ENCODE results near the gene CARM1. TPM values are rescaled to one million over a fixed set of nuclear protein-coding genes. Genes with fewer than 3 reads are reported as not detected.

CARM1 gene
- total and polyA plus RNA-seq, 3 experiments from 2014 or later, result 0.51 to 71.3 (median 69.2) TPM

DNA sequence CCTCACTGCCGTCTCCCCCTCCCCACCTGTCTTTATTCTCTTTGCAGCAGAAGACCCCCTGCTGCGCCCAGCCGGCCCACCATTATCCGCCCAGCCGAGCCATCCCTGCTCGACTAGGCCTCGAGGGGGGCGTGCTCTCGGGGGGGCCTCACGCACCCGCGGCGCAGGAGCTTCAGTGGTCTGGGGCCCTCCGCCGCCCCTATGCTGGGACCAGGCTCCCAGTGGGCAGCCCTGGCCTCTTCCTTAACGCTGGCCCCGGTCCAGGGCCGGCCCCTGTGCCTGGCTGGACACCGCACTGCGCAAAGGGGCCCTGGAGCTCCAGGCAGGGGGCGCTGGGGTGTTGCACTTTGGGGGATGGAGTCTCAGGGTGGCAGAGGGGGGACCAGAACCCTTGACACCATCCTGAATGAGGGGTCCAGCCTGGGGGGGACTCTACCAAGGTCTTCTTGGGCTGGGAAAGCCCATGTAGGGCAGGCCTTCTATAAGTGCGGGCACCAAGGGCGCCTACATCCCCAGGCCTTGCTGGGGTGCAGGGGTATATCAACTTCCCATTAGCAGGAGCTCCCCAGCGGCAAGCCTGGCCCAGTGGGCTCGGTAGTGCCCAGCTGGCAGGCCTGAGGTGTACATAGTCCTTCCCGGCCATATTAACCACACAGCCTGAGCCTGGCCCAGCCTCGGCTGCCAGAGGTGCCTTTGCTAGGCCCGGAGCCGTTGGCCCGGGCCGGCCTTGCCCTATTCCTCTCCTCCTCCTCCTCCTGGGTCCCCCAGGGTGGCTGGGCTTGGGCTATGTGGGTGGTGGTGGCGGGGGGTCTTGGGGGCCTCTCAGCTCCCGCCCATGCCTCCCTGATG lies 40.2 kb upstream of the CARM1 start:
- DNase-seq, result no peak
- Mint-ChIP-seq H3K9me3 (peaks cover 0 to under 1% (median 0%) of the 10 kb centered on the region in 5 donors), H3K4me1 (peaks cover 6 to 9% (median 8%) of the 10 kb centered on the region in 3 donors), H3K36me3 (peaks cover under 1 to 71% (median 2%) of the 10 kb centered on the region in 3 donors), H3K27me3 (peaks cover 0 to 4% of the 10 kb centered on the region in 2 donors), H3K4me3 (no peak overlapping the region), H3K27ac (peak overlapping the region in 1 of 8 donors; percentile 14)
- Histone ChIP-seq H3K36me3 (ENCODE audit: insufficient read depth, low read length) (peaks cover 17% of the 10 kb centered on the region), H3K4me3 (ENCODE audit: low read length) (no peak overlapping the region), H3K4me1 (ENCODE audit: insufficient read depth, low read length) (no peaks in the 10 kb centered on the region), H3K27ac (ENCODE audit: low read depth, low read length) (no peak overlapping the region), H3K9me3 (ENCODE audit: low read length) (no peaks in the 10 kb centered on the region), H3K27me3 (ENCODE audit: insufficient read depth, low read length, poor library complexity, severe bottlenecking) (no peaks in the 10 kb centered on the region)
- POLR2A ChIA-PET, result no interaction called here
- CTCF ChIA-PET, result interaction anchor here (1.6 kb wide), 1 partner anchor 10 kb away, joined by 4 read pairs; no protein-coding TSS in a partner anchor

DNA sequence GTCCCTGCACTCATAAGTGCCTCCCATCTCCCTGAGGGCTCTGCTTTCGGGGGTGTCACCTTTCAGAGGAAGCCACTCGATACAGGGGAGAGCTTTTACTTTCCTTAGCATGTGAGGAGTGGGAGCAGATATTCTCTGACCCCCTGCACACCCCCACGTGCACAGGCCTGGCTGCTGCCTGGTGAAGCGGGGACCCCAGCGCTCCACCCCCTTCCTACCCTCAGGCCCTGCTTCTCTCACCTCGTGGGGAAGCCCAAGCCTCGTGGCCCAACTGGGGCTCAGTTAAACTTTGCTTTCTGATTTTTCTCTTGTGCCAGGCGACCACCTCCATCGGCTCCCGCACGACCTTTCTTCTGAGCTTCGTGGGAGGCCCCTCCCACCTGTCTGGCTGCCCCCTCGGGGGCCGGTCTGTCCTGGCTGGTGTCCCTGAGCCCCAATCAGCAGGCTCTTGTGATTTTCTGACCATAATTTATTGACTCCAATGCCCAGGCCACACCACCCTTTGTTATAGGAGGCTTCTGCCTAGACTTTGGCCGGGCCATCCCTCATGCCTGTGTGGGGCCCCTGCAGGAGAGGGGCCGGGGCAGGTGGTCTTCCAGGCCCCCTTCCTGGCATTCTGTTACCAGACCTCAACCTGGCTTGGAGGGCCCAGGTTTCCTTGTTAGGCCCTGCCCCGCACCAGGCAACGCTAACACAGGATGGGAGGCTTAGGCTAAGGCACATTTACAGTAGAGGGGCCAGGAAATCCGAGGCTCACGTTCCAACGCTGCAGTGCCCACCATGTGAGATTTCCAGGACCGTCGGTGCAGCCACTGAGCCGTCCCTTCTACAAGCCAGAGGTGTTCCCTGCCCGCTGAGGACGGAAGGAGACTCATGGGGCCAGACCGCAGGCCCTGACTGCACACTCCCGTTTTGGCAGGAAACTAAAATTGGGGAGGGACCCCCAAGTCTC lies 39.1 kb upstream of the CARM1 start:
- Histone ChIP-seq H3K9me3 (ENCODE audit: low read length) (no peaks in the 10 kb centered on the region), H3K4me3 (ENCODE audit: low read length) (no peak overlapping the region), H3K4me1 (ENCODE audit: insufficient read depth, low read length) (peaks cover 7% of the 10 kb centered on the region), H3K36me3 (ENCODE audit: insufficient read depth, low read length) (peaks cover 10% of the 10 kb centered on the region), H3K27ac (ENCODE audit: low read depth, low read length) (no peak overlapping the region), H3K27me3 (ENCODE audit: insufficient read depth, low read length, poor library complexity, severe bottlenecking) (no peaks in the 10 kb centered on the region)
- Mint-ChIP-seq H3K9me3 (peaks cover 0 to 9% (median 4%) of the 10 kb centered on the region in 5 donors), H3K4me3 (no peak overlapping the region), H3K4me1 (peaks cover 14 to 20% (median 15%) of the 10 kb centered on the region in 3 donors), H3K27ac (peak overlapping the region in 3 of 8 donors; percentile 45 to 87 (median 47)), H3K36me3 (peaks cover 2 to 65% (median 5%) of the 10 kb centered on the region in 3 donors), H3K27me3 (peaks cover 0 to 8% of the 10 kb centered on the region in 2 donors)
- CTCF ChIA-PET, result interaction anchor here (0.9 to 1.6 kb wide), 2 partner anchors 11 to 115 kb away, joined by 4 read pairs; no protein-coding TSS in a partner anchor
- DNase-seq, result no peak
- POLR2A ChIA-PET, result interaction anchor here (0.6 kb wide), 1 partner anchor 345 kb away, joined by 4 read pairs; no protein-coding TSS in a partner anchor

DNA sequence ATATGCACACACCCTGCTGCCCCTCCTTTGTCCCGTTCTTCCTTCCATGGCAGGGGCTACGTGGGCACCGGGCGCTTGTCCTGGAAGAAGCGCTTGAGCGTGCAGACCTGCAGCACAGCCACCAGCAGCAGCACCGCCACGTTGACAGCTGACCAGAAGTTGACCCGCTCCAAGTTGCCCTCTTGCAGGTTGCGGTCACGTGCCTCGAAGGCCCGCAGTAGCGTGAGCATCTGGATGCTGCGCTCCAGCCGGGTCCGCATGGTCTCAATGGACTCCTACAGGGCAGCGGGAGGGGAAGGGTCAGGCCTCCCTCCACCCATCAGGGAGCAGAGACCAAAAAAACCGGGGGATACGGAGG lies 38.4 kb upstream of the CARM1 start:
- Histone ChIP-seq H3K27me3 (ENCODE audit: insufficient read depth, low read length, poor library complexity, severe bottlenecking) (no peaks in the 10 kb centered on the region), H3K4me3 (ENCODE audit: low read length) (no peak overlapping the region), H3K36me3 (ENCODE audit: insufficient read depth, low read length) (peaks cover 10% of the 10 kb centered on the region), H3K9me3 (ENCODE audit: low read length) (no peaks in the 10 kb centered on the region), H3K27ac (ENCODE audit: low read depth, low read length) (no peak overlapping the region), H3K4me1 (ENCODE audit: insufficient read depth, low read length) (peaks cover 7% of the 10 kb centered on the region)
- H3K4me3 Mint-ChIP-seq, result peak overlapping the region in 1 of 7 donors; percentile 58
- H3K27me3 Mint-ChIP-seq, result peaks cover 0 to 8% of the 10 kb centered on the region in 2 donors
- peak overlapping the region in 3 of 8 donors; percentile 43 to 98 (median 89) for H3K27ac Mint-ChIP-seq
- peaks cover 2 to 60% (median 5%) of the 10 kb centered on the region in 3 donors for H3K36me3 Mint-ChIP-seq
- ChIA-PET POLR2A (no interaction called here), CTCF (interaction anchor here (0.9 kb wide), 1 partner anchor 116 kb away, joined by 4 read pairs; no protein-coding TSS in a partner anchor)
- DNase-seq, result no peak
- peaks cover 0 to 9% (median 4%) of the 10 kb centered on the region in 5 donors for H3K9me3 Mint-ChIP-seq
- peaks cover 14 to 20% (median 15%) of the 10 kb centered on the region in 3 donors for H3K4me1 Mint-ChIP-seq

DNA sequence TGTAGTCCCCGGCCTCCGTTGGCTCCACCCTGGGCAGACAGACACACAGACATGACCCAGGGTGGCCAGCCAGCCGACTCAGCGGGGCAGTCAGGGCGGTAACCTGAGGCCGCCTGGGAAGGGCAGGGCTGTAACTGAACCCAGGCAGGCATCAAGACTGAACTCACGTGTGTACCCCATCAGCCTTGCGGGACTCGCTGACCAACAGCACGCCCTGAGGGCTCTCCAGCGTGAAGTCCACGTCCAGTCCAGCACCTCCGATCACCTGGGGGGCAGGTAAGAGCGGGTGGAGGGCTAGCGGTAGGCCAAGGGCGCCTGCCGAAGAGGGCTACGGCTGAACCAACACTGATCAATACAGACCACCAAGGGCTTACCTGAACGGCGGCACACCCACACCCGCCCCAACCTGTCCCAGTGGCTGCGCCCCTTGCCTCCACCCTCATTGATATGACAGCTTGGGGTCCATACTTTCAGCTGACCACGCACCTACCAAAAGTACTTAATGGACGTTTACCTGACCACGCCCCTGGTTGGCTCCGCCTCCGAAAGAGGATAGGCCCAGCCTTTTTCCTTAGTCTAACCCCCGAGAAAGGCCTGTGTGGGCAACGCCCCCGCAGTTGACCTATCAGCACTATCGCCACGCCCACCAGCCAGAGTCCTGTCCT lies 36.1 kb upstream of the CARM1 start:
- H3K27ac ChIP-seq (ENCODE audit: low read depth, low read length), result peak overlapping the region; percentile 95
- H3K36me3 ChIP-seq (ENCODE audit: insufficient read depth, low read length), result peaks cover 4% of the 10 kb centered on the region
- no peaks in the 10 kb centered on the region for H3K9me3 ChIP-seq (ENCODE audit: low read length)
- POLR2A ChIA-PET, result interaction anchor here (0.7 to 2.2 kb wide), 12 partner anchors 14 to 233 kb away, joined by 3 to 11 read pairs (median 5); partner anchors contain the start of genes CARM1 and DNM2
- CTCF ChIA-PET, result interaction anchor here (0.9 to 4.4 kb wide), 8 partner anchors 11 to 267 kb away, joined by 3 to 25 read pairs (median 6); partner anchors contain the start of genes CARM1, DNM2 and QTRT1
- peak overlapping the region; percentile 97 to 100 (median 99) for H3K27ac Mint-ChIP-seq
- H3K9me3 Mint-ChIP-seq, result peaks cover 0 to 9% (median 4%) of the 10 kb centered on the region in 5 donors
- H3K4me1 Mint-ChIP-seq, result peaks cover 14 to 20% (median 15%) of the 10 kb centered on the region in 3 donors
- H3K27me3 Mint-ChIP-seq, result peaks cover 0 to 8% of the 10 kb centered on the region in 2 donors
- DNase-seq, result no peak
- H3K4me3 ChIP-seq (ENCODE audit: low read length), result peak overlapping the region; percentile 93
- peaks cover 2 to 40% (median 5%) of the 10 kb centered on the region in 3 donors for H3K36me3 Mint-ChIP-seq
- H3K4me1 ChIP-seq (ENCODE audit: insufficient read depth, low read length), result peaks cover 7% of the 10 kb centered on the region
- peak overlapping the region; percentile 88 to 98 (median 97) for H3K4me3 Mint-ChIP-seq
- H3K27me3 ChIP-seq (ENCODE audit: insufficient read depth, low read length, poor library complexity, severe bottlenecking), result no peaks in the 10 kb centered on the region

DNA sequence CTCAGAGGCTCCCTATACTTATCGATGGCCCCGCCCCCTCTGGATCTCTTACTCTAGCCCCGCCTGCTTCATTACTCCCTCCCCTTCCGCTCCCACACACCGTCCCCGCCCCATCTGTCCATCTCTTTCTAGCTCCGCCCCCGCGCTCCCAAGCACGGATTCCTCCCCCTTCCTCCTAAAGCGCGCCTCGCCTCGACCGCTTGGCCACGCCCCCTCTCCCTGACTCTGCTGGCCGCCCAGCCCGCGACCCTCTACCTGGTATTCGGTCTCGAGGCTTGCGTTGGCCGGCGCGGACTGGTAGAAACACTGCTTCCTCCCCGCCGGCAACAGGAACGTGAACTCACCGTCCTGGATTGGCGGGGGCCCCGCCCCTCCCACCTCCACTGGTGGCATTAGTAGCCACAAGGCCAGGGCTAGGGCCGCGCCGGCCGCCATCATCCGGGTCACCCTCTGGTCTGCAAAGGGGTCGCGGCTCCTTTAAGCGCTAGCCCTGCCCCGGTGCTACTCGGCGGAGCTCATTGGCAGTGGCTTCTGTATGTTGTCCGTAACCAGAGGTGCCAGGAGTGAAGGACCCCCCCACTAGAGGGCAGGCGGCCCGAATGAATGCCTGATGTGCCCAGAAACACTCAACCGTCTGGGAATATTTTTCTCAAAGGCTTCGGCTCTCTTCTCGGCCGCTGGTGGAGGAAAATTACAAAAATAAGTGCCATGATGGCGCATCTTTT lies 35.4 kb upstream of the CARM1 start, which contains the start of gene TMED1:
TMED1 (minus strand) TSS at position 459 of the 725 bp plus-strand sequence; CDS start at position 438, 21 bp downstream.
- Mint-ChIP-seq H3K36me3 (peaks cover 2 to 36% (median 5%) of the 10 kb centered on the region in 3 donors), H3K4me1 (peaks cover 14 to 20% (median 15%) of the 10 kb centered on the region in 3 donors), H3K27ac (peak within 1 kb of the TSS; percentile 97 to 100 (median 99)), H3K9me3 (peaks cover 0 to 9% (median 4%) of the 10 kb centered on the region in 5 donors), H3K4me3 (peak within 1 kb of the TSS; percentile 88 to 98 (median 97)), H3K27me3 (peaks cover 0 to 8% of the 10 kb centered on the region in 2 donors)
- Histone ChIP-seq H3K4me3 (ENCODE audit: low read length) (peak within 1 kb of the TSS; percentile 93), H3K27me3 (ENCODE audit: insufficient read depth, low read length, poor library complexity, severe bottlenecking) (no peaks in the 10 kb centered on the region), H3K4me1 (ENCODE audit: insufficient read depth, low read length) (peaks cover 7% of the 10 kb centered on the region), H3K27ac (ENCODE audit: low read depth, low read length) (peak within 1 kb of the TSS; percentile 95), H3K36me3 (ENCODE audit: insufficient read depth, low read length) (no peaks in the 10 kb centered on the region), H3K9me3 (ENCODE audit: low read length) (no peaks in the 10 kb centered on the region)
- CTCF ChIA-PET, result interaction anchor here (0.6 to 4.4 kb wide), 10 partner anchors 11 to 364 kb away, joined by 3 to 25 read pairs (median 5); partner anchors contain the start of genes CARM1, DNM2 and QTRT1
- DNase-seq, result peak; percentile 93 to 94 (median 94)
- POLR2A ChIA-PET, result interaction anchor here (0.5 to 2.2 kb wide), 18 partner anchors 10 to 417 kb away, joined by 3 to 11 read pairs (median 4); partner anchors contain the start of genes CARM1 and DNM2

DNA sequence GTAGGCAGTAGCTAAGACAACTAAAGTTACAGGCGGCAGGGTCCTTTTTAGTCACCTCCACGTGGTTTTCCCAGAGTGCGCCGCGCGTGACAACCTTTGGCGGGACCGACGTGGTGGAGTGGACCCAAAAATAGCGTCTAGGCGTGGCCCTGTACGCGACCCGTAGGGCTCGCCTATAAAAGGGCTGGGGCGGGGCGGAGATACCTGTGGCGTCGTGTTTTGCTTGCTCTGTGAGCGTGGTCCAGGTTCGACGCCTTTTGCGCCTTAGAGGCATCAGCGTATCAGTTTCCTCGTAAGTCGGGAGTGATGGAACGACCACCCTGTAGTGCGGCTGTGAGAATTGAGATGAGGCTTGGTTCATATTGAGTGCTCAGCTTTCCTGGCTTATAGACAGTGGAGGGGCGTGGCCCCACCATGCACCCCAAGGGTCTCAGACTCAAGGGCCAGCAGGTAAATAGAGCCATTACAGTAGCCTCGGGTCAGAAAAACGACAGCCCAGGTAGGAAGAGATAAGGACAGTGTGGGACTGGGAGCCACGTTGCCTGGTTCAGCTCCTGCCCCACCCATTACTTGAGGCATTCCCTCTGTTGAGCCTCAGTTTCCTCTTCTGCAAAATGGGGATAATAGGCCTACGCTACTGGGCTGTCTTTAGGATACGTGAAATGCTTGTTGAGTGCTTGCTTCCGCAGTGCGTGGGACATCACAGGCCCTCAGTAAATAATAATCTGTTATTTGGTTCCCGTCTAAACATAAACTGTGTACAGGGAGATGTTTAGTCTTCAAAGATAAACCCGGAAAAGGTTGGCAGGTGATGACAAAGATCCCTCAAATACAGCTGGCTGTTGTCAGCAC lies 34.6 kb upstream of the CARM1 start:
- CTCF ChIA-PET, result interaction anchor here (0.7 to 4.4 kb wide), 9 partner anchors 19 to 469 kb away, joined by 3 to 25 read pairs (median 6); partner anchors contain the start of genes CARM1, DNM2 and QTRT1

More for the DNA sequence above, 34.6 kb upstream of the CARM1 start:
- Mint-ChIP-seq H3K27ac (peak overlapping the region; percentile 97 to 100 (median 99)), H3K27me3 (peaks cover 0 to 8% of the 10 kb centered on the region in 2 donors), H3K4me3 (peak overlapping the region; percentile 88 to 98 (median 97)), H3K36me3 (peaks cover 2 to 31% (median 5%) of the 10 kb centered on the region in 3 donors), H3K4me1 (peaks cover 14 to 20% (median 15%) of the 10 kb centered on the region in 3 donors), H3K9me3 (peaks cover 0 to 9% (median 4%) of the 10 kb centered on the region in 5 donors)
- Histone ChIP-seq H3K4me1 (ENCODE audit: insufficient read depth, low read length) (peaks cover 7% of the 10 kb centered on the region), H3K27ac (ENCODE audit: low read depth, low read length) (peak overlapping the region; percentile 95), H3K9me3 (ENCODE audit: low read length) (no peaks in the 10 kb centered on the region), H3K4me3 (ENCODE audit: low read length) (peak overlapping the region; percentile 93), H3K36me3 (ENCODE audit: insufficient read depth, low read length) (no peaks in the 10 kb centered on the region), H3K27me3 (ENCODE audit: insufficient read depth, low read length, poor library complexity, severe bottlenecking) (no peaks in the 10 kb centered on the region)
- POLR2A ChIA-PET, result interaction anchor here (0.5 to 2.2 kb wide), 14 partner anchors 28 to 418 kb away, joined by 3 to 14 read pairs (median 6); partner anchors contain the start of genes CARM1 and DNM2
- DNase-seq, result peak in 3 of 5 donors; percentile 57 to 87 (median 70)

Data from CD8-positive, alpha-beta memory T cell (primary cell).